Neural cell (in vitro differentiated cells): ENCODE measurements around the gene MMP14. TPM values are rescaled to one million over a fixed set of nuclear protein-coding genes. Genes with fewer than 3 reads are reported as not detected.

Experiments
- H2AFZ ChIP-seq: fragments of 200-600, 300-800 bp; sonication (generic), shearing (Covaris generic); 2 replicates; pipeline ENCODE4 v1.6.0; 2014; ENCODE audit warnings: low read depth, mild to moderate bottlenecking, antibody characterized with exemption, low read length, moderate library complexity
- H3F3A ChIP-seq: fragments of 200-600 bp; shearing (Covaris generic); 2 replicates; pipeline ENCODE4 v1.6.1; 2016; ENCODE audit warnings: mild to moderate bottlenecking, moderate library complexity, mixed read lengths, antibody characterized with exemption, low read length; ENCODE audit not compliant: insufficient read depth, poor library complexity, severe bottlenecking
- H3K27ac ChIP-seq: fragments of 200-600, 300-800 bp; sonication (generic), shearing (Covaris generic); 2 replicates; pipeline ENCODE4 v1.5.1; 2014; ENCODE audit warnings: mild to moderate bottlenecking, low read length, moderate library complexity
- H3K27me3 ChIP-seq: fragments of 300-800, 200-600 bp; sonication (generic), shearing (Covaris generic); 2 replicates; pipeline ENCODE4 v1.6.0; 2014; ENCODE audit warnings: mild to moderate bottlenecking, low read depth, low read length, moderate library complexity; ENCODE audit not compliant: insufficient read depth
- H3K36me3 ChIP-seq: fragments of 300-800, 200-600 bp; sonication (generic), shearing (Covaris generic); 2 replicates; pipeline ENCODE4 v1.5.1; 2014; ENCODE audit warnings: mild to moderate bottlenecking, antibody characterized with exemption, low read length, moderate library complexity; ENCODE audit not compliant: insufficient read depth
- H3K4me2 ChIP-seq: fragments of 300-800, 200-600 bp; sonication (generic), shearing (Covaris generic); 2 replicates; pipeline ENCODE4 v1.6.0; 2014; ENCODE audit warnings: mild to moderate bottlenecking, low read length
- H3K4me3 ChIP-seq: fragments of 300-800, 200-600 bp; sonication (generic), shearing (Covaris generic); 2 replicates; pipeline ENCODE4 v1.5.1; 2014; ENCODE audit warnings: mild to moderate bottlenecking, low read length, moderate library complexity
- H3K79me2 ChIP-seq: fragments of 200-600 bp; shearing (Covaris generic); replicated peaks from 2 replicates; pipeline ENCODE4 v1.6.0; 2014; ENCODE audit warnings: mild to moderate bottlenecking, low read length, moderate library complexity; ENCODE audit not compliant: insufficient read depth
- H3K9ac ChIP-seq: fragments of 300-800, 200-600 bp; sonication (generic), shearing (Covaris generic); 2 replicates; pipeline ENCODE4 v1.6.1; 2016; ENCODE audit warnings: mild to moderate bottlenecking, low read length, mixed read lengths
- H3K9me2 ChIP-seq: fragments of 200-600 bp; shearing (Covaris generic); 2 replicates; pipeline ENCODE4 v1.6.1; 2016; ENCODE audit warnings: mild to moderate bottlenecking, low read length, mixed read lengths; ENCODE audit not compliant: insufficient read depth
- H3K9me3 ChIP-seq: fragments of 200-600, 300-800 bp; sonication (generic), shearing (Covaris generic); 2 replicates; pipeline ENCODE4 v1.6.1; 2016; ENCODE audit warnings: mild to moderate bottlenecking, mixed run types, low read length, moderate library complexity, mixed read lengths
- H4K20me1 ChIP-seq: fragments of 200-600 bp; shearing (Covaris generic); 2 replicates; pipeline ENCODE4 v1.6.1; 2016; ENCODE audit warnings: mild to moderate bottlenecking, mixed run types; ENCODE audit not compliant: insufficient read depth
- EP300 ChIP-seq: fragments of 450-650 bp; conservative IDR thresholded peaks from 2 replicates; pipeline ENCODE4 v1.6.1; 2014; ENCODE audit warnings: antibody characterized with exemption, mild to moderate bottlenecking, moderate library complexity; ENCODE audit not compliant: poor library complexity, severe bottlenecking
- EZH2 ChIP-seq: fragments of 200-600, 300-800 bp; shearing (Covaris generic), sonication (generic); IDR thresholded peaks from 2 replicates; pipeline ENCODE4 v1.6.1; 2014; ENCODE audit warnings: antibody characterized with exemption, low read length, borderline replicate concordance, mild to moderate bottlenecking; ENCODE audit not compliant: insufficient read depth, poor library complexity, severe bottlenecking
- MXI1 ChIP-seq: fragments of 450-650 bp; conservative IDR thresholded peaks from 2 replicates; pipeline ENCODE4 v1.6.1; 2014; ENCODE audit warnings: antibody characterized with exemption, mild to moderate bottlenecking; ENCODE audit not compliant: poor library complexity, severe bottlenecking
- POLR2AphosphoS5 ChIP-seq: IDR thresholded peaks from 2 replicates; pipeline ENCODE4 v1.6.1; 2012
- RAD21 ChIP-seq: fragments of 450-650 bp; conservative IDR thresholded peaks from 2 replicates; pipeline ENCODE4 v1.6.1; 2014; ENCODE audit warnings: antibody characterized with exemption, mild to moderate bottlenecking, moderate library complexity
- REST ChIP-seq: IDR thresholded peaks from 2 replicates; pipeline ENCODE4 v1.6.1; 2012; ENCODE audit warnings: borderline replicate concordance
- SMC3 ChIP-seq: fragments of 450-650 bp; conservative IDR thresholded peaks from 2 replicates; pipeline ENCODE4 v1.6.1; 2014; ENCODE audit warnings: antibody characterized with exemption, mild to moderate bottlenecking, moderate library complexity; ENCODE audit not compliant: poor library complexity
- polyA plus RNA-seq: library from polyadenylated mRNA; depleted of rRNA; stranded (reverse); fragments of >200 nt; gene quantifications from 2 replicates; pipeline ENCODE4 v1.2.3, GENCODE V29; 2014
- TF ChIP-seq, protein P1 (sequence below): fragments of 450-650 bp; IDR thresholded peaks from 2 replicates; pipeline ENCODE4 v1.5.1; 2014; ENCODE audit warnings: antibody characterized with exemption, mild to moderate bottlenecking, moderate library complexity; ENCODE audit not compliant: poor library complexity, severe bottlenecking

Gene MMP14
- polyA plus RNA-seq, 1 donor from 2014 or later: 1.5 TPM

DNA sequence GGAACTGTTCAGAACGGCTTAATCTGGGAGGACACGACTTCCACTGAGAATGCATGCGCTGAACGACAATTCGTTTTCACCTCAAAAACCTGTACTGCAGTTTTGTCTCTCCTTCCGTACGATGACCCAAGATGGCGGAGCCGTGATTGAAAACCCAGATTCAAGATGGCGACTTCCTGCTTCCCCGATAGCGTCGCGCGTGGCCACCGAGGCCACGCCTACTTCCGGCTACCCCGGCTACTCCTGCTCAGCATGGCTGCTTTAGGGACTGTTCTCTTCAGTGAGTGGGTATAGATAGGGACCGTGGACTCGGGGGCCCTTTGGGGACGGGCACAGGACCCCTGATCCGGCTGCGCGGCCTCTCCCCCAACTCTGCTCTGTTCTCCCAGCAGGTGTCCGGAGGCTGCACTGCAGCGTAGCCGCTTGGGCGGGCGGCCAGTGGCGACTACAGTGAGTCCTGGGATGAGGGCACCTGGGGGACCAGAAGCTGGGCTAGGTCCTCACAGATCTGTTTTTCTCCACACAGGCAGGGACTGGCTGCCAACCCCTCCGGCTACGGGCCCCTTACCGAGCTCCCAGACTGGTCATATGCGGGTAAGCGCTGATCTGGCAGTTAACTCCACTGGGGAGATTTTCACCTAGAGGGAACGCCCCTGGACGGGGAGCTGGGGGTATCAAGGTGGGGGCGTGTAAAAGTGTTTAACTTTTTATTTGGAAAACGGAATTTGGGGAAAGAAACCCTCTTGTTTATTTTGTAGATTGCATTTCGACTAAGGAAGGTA lies 6.5 kb upstream of the MMP14 start, which contains the start of gene MRPL52:
MRPL52 (plus strand) TSS at position 227 of the 782 bp plus-strand sequence; CDS start at position 253, 26 bp downstream.
- Histone ChIP-seq H3K9me2 (no peaks in the 10 kb centered on the region), H3K4me2 (peak within 1 kb of the TSS; percentile 92), H3K79me2 (peaks cover 11% of the 10 kb centered on the region), H3K9ac (peak within 1 kb of the TSS; percentile 85), H3F3A (no peaks in the 10 kb centered on the region), H4K20me1 (no peaks in the 10 kb centered on the region), H3K27me3 (no peaks in the 10 kb centered on the region), H3K9me3 (no peaks in the 10 kb centered on the region), H3K4me3 (peak within 1 kb of the TSS; percentile 98), H3K36me3 (peaks cover 5% of the 10 kb centered on the region), H2AFZ (peak within 1 kb of the TSS; percentile 89), H3K27ac (peak within 1 kb of the TSS; percentile 65)
- TF ChIP-seq POLR2AphosphoS5: peak; percentile 64
- peak; percentile 36 for TF ChIP-seq REST
- peak; percentile 93 for TF ChIP-seq MXI1
- TF ChIP-seq RAD21: no peak
- TF ChIP-seq EZH2: no peak
- TF ChIP-seq EP300: peak; percentile 17
- TF ChIP-seq SMC3: peak; percentile 49

DNA sequence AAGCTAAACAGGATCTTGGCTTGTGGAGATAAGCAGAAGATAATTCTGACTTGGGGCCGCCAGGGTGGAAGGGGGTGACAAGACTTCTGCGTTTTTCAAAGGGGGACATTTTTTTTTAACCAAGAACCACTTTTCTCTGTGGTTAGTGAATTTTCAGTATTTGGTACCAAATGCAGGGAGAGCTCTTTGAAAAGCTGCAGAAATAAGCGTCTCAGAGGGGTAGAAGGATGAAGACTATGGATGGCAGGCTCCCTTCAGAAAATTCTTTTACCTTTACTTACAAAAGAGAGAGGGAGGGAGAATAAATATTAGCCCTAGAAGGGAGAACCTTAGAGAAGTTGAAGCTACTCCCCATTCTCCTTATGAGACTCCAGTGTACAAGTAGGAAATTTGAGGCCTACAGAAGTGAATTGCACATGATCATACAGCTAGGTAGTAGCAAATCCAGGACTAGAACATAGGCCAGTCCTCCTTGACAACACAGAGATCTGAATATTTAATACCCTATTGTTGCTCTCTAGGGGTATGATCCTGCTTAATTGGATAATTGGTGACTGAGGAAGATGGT lies 5.9 kb upstream of the MMP14 start:
- Histone ChIP-seq H4K20me1 (no peaks in the 10 kb centered on the region), H3K27ac (no peak overlapping the region), H3K4me3 (peak overlapping the region; percentile 98), H3K36me3 (peaks cover 5% of the 10 kb centered on the region), H3K9me3 (no peaks in the 10 kb centered on the region), H3K79me2 (peaks cover 11% of the 10 kb centered on the region), H3K9ac (peak overlapping the region; percentile 85), H3K9me2 (no peaks in the 10 kb centered on the region), H2AFZ (peak overlapping the region; percentile 54), H3K27me3 (peaks cover 3% of the 10 kb centered on the region), H3K4me2 (peak overlapping the region; percentile 92), H3F3A (no peaks in the 10 kb centered on the region)
- TF ChIP-seq, protein P1, sequence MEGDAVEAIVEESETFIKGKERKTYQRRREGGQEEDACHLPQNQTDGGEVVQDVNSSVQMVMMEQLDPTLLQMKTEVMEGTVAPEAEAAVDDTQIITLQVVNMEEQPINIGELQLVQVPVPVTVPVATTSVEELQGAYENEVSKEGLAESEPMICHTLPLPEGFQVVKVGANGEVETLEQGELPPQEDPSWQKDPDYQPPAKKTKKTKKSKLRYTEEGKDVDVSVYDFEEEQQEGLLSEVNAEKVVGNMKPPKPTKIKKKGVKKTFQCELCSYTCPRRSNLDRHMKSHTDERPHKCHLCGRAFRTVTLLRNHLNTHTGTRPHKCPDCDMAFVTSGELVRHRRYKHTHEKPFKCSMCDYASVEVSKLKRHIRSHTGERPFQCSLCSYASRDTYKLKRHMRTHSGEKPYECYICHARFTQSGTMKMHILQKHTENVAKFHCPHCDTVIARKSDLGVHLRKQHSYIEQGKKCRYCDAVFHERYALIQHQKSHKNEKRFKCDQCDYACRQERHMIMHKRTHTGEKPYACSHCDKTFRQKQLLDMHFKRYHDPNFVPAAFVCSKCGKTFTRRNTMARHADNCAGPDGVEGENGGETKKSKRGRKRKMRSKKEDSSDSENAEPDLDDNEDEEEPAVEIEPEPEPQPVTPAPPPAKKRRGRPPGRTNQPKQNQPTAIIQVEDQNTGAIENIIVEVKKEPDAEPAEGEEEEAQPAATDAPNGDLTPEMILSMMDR: no peak
- TF ChIP-seq EP300: no peak
